OCI-LY1 (cell line): ENCODE results near the gene MRTFB.
A peak's percentile ranks its signal among the peaks of the same experiment; 100 is the strongest.

Experiments
- H2AFZ ChIP-seq: fragments of 200-600 bp; sonication (generic), shearing (Covaris generic); 2 replicates; pipeline ENCODE4 v1.6.0; 2014; ENCODE audit warnings: antibody characterized with exemption, mild to moderate bottlenecking, low read length
- H3F3A ChIP-seq: fragments of 200-600 bp; sonication (generic), shearing (Covaris generic); 2 replicates; pipeline ENCODE4 v1.6.0; 2014; ENCODE audit warnings: mild to moderate bottlenecking, antibody characterized with exemption, low read length, moderate library complexity; ENCODE audit not compliant: insufficient read depth
- H3K27ac ChIP-seq: fragments of 200-600 bp; sonication (generic); 2 replicates; pipeline ENCODE4 v1.5.1; 2014; ENCODE audit warnings: low read length, mixed run types, mild to moderate bottlenecking, low read depth; ENCODE audit not compliant: poor library complexity, severe bottlenecking
- H3K27me3 ChIP-seq: fragments of 200-600 bp; sonication (generic); 2 replicates; pipeline ENCODE4 v1.6.0; 2014; ENCODE audit warnings: antibody characterized with exemption, mild to moderate bottlenecking, low read length, moderate library complexity; ENCODE audit not compliant: insufficient read depth
- H3K36me3 ChIP-seq: fragments of 200-600 bp; sonication (generic); 2 replicates; pipeline ENCODE4 v1.6.1; 2014; ENCODE audit warnings: mild to moderate bottlenecking, antibody characterized with exemption, low read length, moderate library complexity, mixed read lengths; ENCODE audit not compliant: insufficient read depth
- H3K4me1 ChIP-seq: fragments of 200-600 bp; sonication (generic); 2 replicates; pipeline ENCODE4 v1.5.1; 2014; ENCODE audit warnings: mild to moderate bottlenecking, low read length, moderate library complexity; ENCODE audit not compliant: insufficient read depth, severe bottlenecking
- H3K4me2 ChIP-seq: fragments of 200-600 bp; sonication (generic), shearing (Covaris generic); 2 replicates; pipeline ENCODE4 v1.6.1; 2014; ENCODE audit warnings: low read length
- H3K4me3 ChIP-seq: fragments of 200-600 bp; sonication (generic); 2 replicates; pipeline ENCODE4 v1.5.1; 2014; ENCODE audit warnings: low read length, low read depth, mild to moderate bottlenecking, mixed read lengths; ENCODE audit not compliant: poor library complexity, severe bottlenecking
- H3K79me2 ChIP-seq: fragments of 200-600 bp; shearing (Covaris generic); 2 replicates; pipeline ENCODE4 v1.6.1; 2016; ENCODE audit warnings: mixed run types, low read length, mixed read lengths; ENCODE audit not compliant: insufficient read depth
- H3K9ac ChIP-seq: fragments of 200-600 bp; sonication (generic), shearing (Covaris generic); 2 replicates; pipeline ENCODE4 v1.6.1; 2014; ENCODE audit warnings: mild to moderate bottlenecking, low read length, mixed read lengths
- H3K9me2 ChIP-seq: fragments of 200-600 bp; sonication (generic), shearing (Covaris generic); 2 replicates; pipeline ENCODE4 v1.6.1; 2014; ENCODE audit warnings: low read depth, mild to moderate bottlenecking, low read length, mixed read lengths
- H3K9me3 ChIP-seq: fragments of 200-600 bp; shearing (Covaris generic); 2 replicates; pipeline ENCODE4 v1.6.1; 2014; ENCODE audit warnings: low read length, mixed read lengths
- H4K20me1 ChIP-seq: fragments of 200-600 bp; sonication (generic), shearing (Covaris generic); 2 replicates; pipeline ENCODE4 v1.6.0; 2016; ENCODE audit warnings: mild to moderate bottlenecking, low read length; ENCODE audit not compliant: insufficient read depth
- CTCF ChIP-seq: fragments of 200-600 bp; sonication (generic), shearing (Covaris generic); IDR thresholded peaks from 2 replicates; pipeline ENCODE4 v1.5.1; 2017; ENCODE audit warnings: mild to moderate bottlenecking, antibody characterized with exemption, low read length, moderate library complexity, mixed read lengths
- EZH2 ChIP-seq: fragments of 200-600 bp; sonication (generic), shearing (Covaris generic); IDR thresholded peaks from 2 replicates; pipeline ENCODE4 v1.8.0; 2017; ENCODE audit warnings: borderline replicate concordance, mixed run types, mild to moderate bottlenecking, antibody characterized with exemption, low read length, moderate library complexity, mixed read lengths

The MRTFB gene

GRCh38 chr16:14309001-14309886, 238.1 kb downstream of the MRTFB start:
- Histone ChIP-seq H4K20me1 (no peaks in the 10 kb centered on the region), H2AFZ (no peak overlapping the region), H3K9me2 (no peaks in the 10 kb centered on the region), H3K36me3 (no peaks in the 10 kb centered on the region), H3K4me3 (peak overlapping the region; percentile 3), H3K4me1 (peaks cover 37% of the 10 kb centered on the region), H3K27ac (peak overlapping the region; percentile 4), H3K4me2 (peak overlapping the region; percentile 35), H3F3A (no peaks in the 10 kb centered on the region), H3K79me2 (no peaks in the 10 kb centered on the region), H3K27me3 (no peaks in the 10 kb centered on the region), H3K9me3 (no peaks in the 10 kb centered on the region), H3K9ac (peak overlapping the region; percentile 1; the same call in 1 of the 2 replicates)
- peak; percentile 36 for TF ChIP-seq CTCF
- TF ChIP-seq EZH2: no peak

- H3K79me2 ChIP-seq: no peaks in the 10 kb centered on the region
- H3K27ac ChIP-seq: no peak overlapping the region
Observed at GRCh38 chr16:14309906-14310305, 238.8 kb downstream of the MRTFB start.

GRCh38 chr16:14310519-14310991, 239.4 kb downstream of the MRTFB start:
- Histone ChIP-seq H3K27ac (no peak overlapping the region), H3F3A (no peaks in the 10 kb centered on the region), H3K9me3 (no peaks in the 10 kb centered on the region), H3K4me1 (peaks cover 37% of the 10 kb centered on the region), H3K36me3 (no peaks in the 10 kb centered on the region), H2AFZ (no peak overlapping the region), H3K9ac (no peak overlapping the region), H3K4me3 (no peak overlapping the region), H3K79me2 (no peaks in the 10 kb centered on the region), H3K27me3 (no peaks in the 10 kb centered on the region), H4K20me1 (no peaks in the 10 kb centered on the region), H3K4me2 (peak overlapping the region; percentile 20; the same call in 1 of the 2 replicates), H3K9me2 (no peaks in the 10 kb centered on the region)
- TF ChIP-seq EZH2 (no peak), CTCF (no peak)

More at GRCh38 chr16:14309906-14310305, 238.8 kb downstream of the MRTFB start:
- Histone ChIP-seq H3K9me3 (no peaks in the 10 kb centered on the region), H3K4me2 (peak overlapping the region; percentile 35; the same call in 1 of the 2 replicates), H4K20me1 (no peaks in the 10 kb centered on the region), H3F3A (no peaks in the 10 kb centered on the region), H3K27me3 (no peaks in the 10 kb centered on the region), H2AFZ (no peak overlapping the region), H3K36me3 (no peaks in the 10 kb centered on the region), H3K9ac (no peak overlapping the region), H3K4me1 (peaks cover 37% of the 10 kb centered on the region), H3K9me2 (no peaks in the 10 kb centered on the region), H3K4me3 (no peak overlapping the region)
- TF ChIP-seq CTCF (no peak), EZH2 (no peak)
